ENCODE measurements around the gene LRRC75B. TPM values are rescaled to one million over a fixed set of nuclear protein-coding genes. Genes with fewer than 3 reads are reported as not detected.
"Not testable (repeated sequence)": the region's sequence is repeated elsewhere in the genome, so short reads cannot be mapped to it uniquely, and the experiment has no call there.

Gene LRRC75B
- total RNA-seq (2014; rRNA removed; shearing (Covaris generic)): 18.8 and 20.5 TPM in 2 replicates

GRCh38 chr22:24592851-24593558, at the start of gene LRRC75B:
TSS of gene LRRC75B (minus strand) at chr22:24593073. CDS start at chr22:24593039, 34 bp downstream.
- H3K4me3 ChIP-seq (ENCODE audit: insufficient read depth, low read depth, low read length): peak within 1 kb of the TSS; percentile 72
- H3K36me3 ChIP-seq (replicated peaks; ENCODE audit: control insufficient read depth, insufficient read depth, low read length): peaks cover 3% of the 10 kb centered on the region
- H3K27me3 ChIP-seq (ENCODE audit: control insufficient read depth, insufficient read depth, low read length): no peaks in the 10 kb centered on the region
- DNase-seq: peak; percentile 99

- DNase-seq; H3K4me3 ChIP-seq (ENCODE audit: insufficient read depth, low read depth, low read length); H3K27me3 ChIP-seq (ENCODE audit: control insufficient read depth, insufficient read depth, low read length); H3K36me3 ChIP-seq (replicated peaks; ENCODE audit: control insufficient read depth, insufficient read depth, low read length): not testable (repeated sequence)
These were observed 49.4 kb upstream of the LRRC75B start for GRCh38 chr22:24642307-24642706.

GRCh38 chr22:24636513-24636912, 43.6 kb upstream of the LRRC75B start:
- not testable (repeated sequence) for H3K4me3 ChIP-seq (ENCODE audit: insufficient read depth, low read depth, low read length); DNase-seq; H3K36me3 ChIP-seq (replicated peaks; ENCODE audit: control insufficient read depth, insufficient read depth, low read length)

GRCh38 chr22:24634776-24635389, 42.0 kb upstream of the LRRC75B start:
- not testable (repeated sequence) for H3K4me3 ChIP-seq (ENCODE audit: insufficient read depth, low read depth, low read length); H3K27me3 ChIP-seq (ENCODE audit: control insufficient read depth, insufficient read depth, low read length); H3K36me3 ChIP-seq (replicated peaks; ENCODE audit: control insufficient read depth, insufficient read depth, low read length)
- DNase-seq: peak; percentile 36

More at GRCh38 chr22:24636513-24636912, 43.6 kb upstream of the LRRC75B start:
- H3K27me3 ChIP-seq (ENCODE audit: control insufficient read depth, insufficient read depth, low read length): not testable (repeated sequence)

GRCh38 chr22:24633231-24634023, 40.6 kb upstream of the LRRC75B start:
- not testable (repeated sequence) for H3K27me3 ChIP-seq (ENCODE audit: control insufficient read depth, insufficient read depth, low read length); H3K36me3 ChIP-seq (replicated peaks; ENCODE audit: control insufficient read depth, insufficient read depth, low read length); H3K4me3 ChIP-seq (ENCODE audit: insufficient read depth, low read depth, low read length); DNase-seq

GRCh38 chr22:24632642-24633041, 39.8 kb upstream of the LRRC75B start:
- not testable (repeated sequence) for H3K27me3 ChIP-seq (ENCODE audit: control insufficient read depth, insufficient read depth, low read length); H3K36me3 ChIP-seq (replicated peaks; ENCODE audit: control insufficient read depth, insufficient read depth, low read length); H3K4me3 ChIP-seq (ENCODE audit: insufficient read depth, low read depth, low read length); DNase-seq

- H3K36me3 ChIP-seq (replicated peaks; ENCODE audit: control insufficient read depth, insufficient read depth, low read length); H3K4me3 ChIP-seq (ENCODE audit: insufficient read depth, low read depth, low read length); H3K27me3 ChIP-seq (ENCODE audit: control insufficient read depth, insufficient read depth, low read length); DNase-seq: not testable (repeated sequence)
These were observed 38.7 kb upstream of the LRRC75B start for GRCh38 chr22:24631430-24632122.

GRCh38 chr22:24630812-24631427, 38.0 kb upstream of the LRRC75B start:
- H3K36me3 ChIP-seq (replicated peaks; ENCODE audit: control insufficient read depth, insufficient read depth, low read length); H3K4me3 ChIP-seq (ENCODE audit: insufficient read depth, low read depth, low read length); H3K27me3 ChIP-seq (ENCODE audit: control insufficient read depth, insufficient read depth, low read length); DNase-seq: not testable (repeated sequence)

GRCh38 chr22:24629069-24629468, 36.2 kb upstream of the LRRC75B start:
- not testable (repeated sequence) for H3K36me3 ChIP-seq (replicated peaks; ENCODE audit: control insufficient read depth, insufficient read depth, low read length); H3K27me3 ChIP-seq (ENCODE audit: control insufficient read depth, insufficient read depth, low read length); H3K4me3 ChIP-seq (ENCODE audit: insufficient read depth, low read depth, low read length); DNase-seq

- not testable (repeated sequence) for H3K4me3 ChIP-seq (ENCODE audit: insufficient read depth, low read depth, low read length); H3K36me3 ChIP-seq (replicated peaks; ENCODE audit: control insufficient read depth, insufficient read depth, low read length); H3K27me3 ChIP-seq (ENCODE audit: control insufficient read depth, insufficient read depth, low read length); DNase-seq
These were observed 35.0 kb upstream of the LRRC75B start for GRCh38 chr22:24627911-24628310.

GRCh38 chr22:24622596-24622995, 29.7 kb upstream of the LRRC75B start:
- H3K36me3 ChIP-seq (replicated peaks; ENCODE audit: control insufficient read depth, insufficient read depth, low read length); H3K4me3 ChIP-seq (ENCODE audit: insufficient read depth, low read depth, low read length); DNase-seq; H3K27me3 ChIP-seq (ENCODE audit: control insufficient read depth, insufficient read depth, low read length): not testable (repeated sequence)

GRCh38 chr22:24621244-24621643, 28.4 kb upstream of the LRRC75B start:
- not testable (repeated sequence) for H3K36me3 ChIP-seq (replicated peaks; ENCODE audit: control insufficient read depth, insufficient read depth, low read length); DNase-seq; H3K4me3 ChIP-seq (ENCODE audit: insufficient read depth, low read depth, low read length); H3K27me3 ChIP-seq (ENCODE audit: control insufficient read depth, insufficient read depth, low read length)

GRCh38 chr22:24614794-24615193, 21.9 kb upstream of the LRRC75B start:
- DNase-seq: peak; percentile 54
- H3K4me3 ChIP-seq (ENCODE audit: insufficient read depth, low read depth, low read length); H3K27me3 ChIP-seq (ENCODE audit: control insufficient read depth, insufficient read depth, low read length); H3K36me3 ChIP-seq (replicated peaks; ENCODE audit: control insufficient read depth, insufficient read depth, low read length): not testable (repeated sequence)

- not testable (repeated sequence) for H3K36me3 ChIP-seq (replicated peaks; ENCODE audit: control insufficient read depth, insufficient read depth, low read length); DNase-seq; H3K27me3 ChIP-seq (ENCODE audit: control insufficient read depth, insufficient read depth, low read length); H3K4me3 ChIP-seq (ENCODE audit: insufficient read depth, low read depth, low read length)
These were observed 17.0 kb upstream of the LRRC75B start for GRCh38 chr22:24609888-24610287.
